K562 (cell line): ENCODE results near the gene FAM110D. TPM values are rescaled to one million over a fixed set of nuclear protein-coding genes. Genes with fewer than 3 reads are reported as not detected.

Experiments used
- AFF1 ChIP-seq, 2 experiments: fragments of 450-650 bp; IDR thresholded peaks; 2 replicates each; pipeline ENCODE4 v1.6.1; 2018; ENCODE audit warnings: mild to moderate bottlenecking in 2 of 2, low read depth in 1 of 2; ENCODE audit not compliant: partially characterized antibody in 2 of 2
- ASH1L ChIP-seq: fragments of 450-650 bp; IDR thresholded peaks from 2 replicates; pipeline ENCODE4 v1.6.1; 2018; ENCODE audit warnings: borderline replicate concordance, mild to moderate bottlenecking, low read depth; ENCODE audit not compliant: partially characterized antibody
- HINFP ChIP-seq: fragments of 450-650 bp; conservative IDR thresholded peaks from 2 replicates; pipeline ENCODE4 v1.6.1; 2016; ENCODE audit warnings: missing genetic modification characterization, low read depth, mild to moderate bottlenecking, control low read depth, missing compliant biosample characterization
- JUND ChIP-seq, 2 experiments: IDR thresholded peaks; 2 replicates in 1 of 2; 3 replicates in 1 of 2; pipeline ENCODE4 v1.6.1; 2011; ENCODE audit warnings: borderline replicate concordance in 2 of 2, low read depth in 2 of 2, low read length in 2 of 2, improper control_type of control experiment in 1 of 2, missing biosample characterization in 1 of 2, missing genetic modification characterization in 1 of 2, missing genetic modification reagents in 1 of 2
- KLF13 ChIP-seq: fragments of 450-650 bp; IDR thresholded peaks from 2 replicates; pipeline ENCODE4 v1.6.1; 2016; ENCODE audit warnings: missing genetic modification characterization, low read depth, mild to moderate bottlenecking, missing compliant biosample characterization, moderate library complexity, borderline replicate concordance
- NRF1 ChIP-seq, 2 experiments: fragments of 450-650 bp; IDR thresholded peaks in 1 of 2; conservative IDR thresholded peaks in 1 of 2; 2 replicates each; pipeline ENCODE4 v1.6.1; 2014; ENCODE audit warnings: mild to moderate bottlenecking in 2 of 2
- PHF20 ChIP-seq: fragments of 450-650 bp; IDR thresholded peaks from 2 replicates; pipeline ENCODE4 v1.6.1; 2018; ENCODE audit not compliant: partially characterized antibody
- THAP7 ChIP-seq: fragments of 250-450 bp; sonication (Bioruptor Pico); IDR thresholded peaks from 2 replicates; pipeline ENCODE4 v1.5.0; 2021
- TSC22D4 ChIP-seq: fragments of 450-650 bp; IDR thresholded peaks from 2 replicates; pipeline ENCODE4 v1.6.1; 2016; ENCODE audit warnings: missing genetic modification characterization, missing biosample characterization, control low read depth
- ZBTB12 ChIP-seq: fragments of 250-450 bp; sonication (Bioruptor Pico); IDR thresholded peaks from 2 replicates; pipeline ENCODE4 v1.4.0; 2020
- ZBTB8A ChIP-seq: fragments of 450-650 bp; IDR thresholded peaks from 2 replicates; pipeline ENCODE4 v1.6.1; 2018; ENCODE audit warnings: mild to moderate bottlenecking, moderate library complexity; ENCODE audit not compliant: partially characterized antibody
- ZFP30 ChIP-seq: fragments of 250-450 bp; sonication (Bioruptor Pico); IDR thresholded peaks from 2 replicates; pipeline ENCODE4 v1.8.0; 2022; ENCODE audit warnings: moderate library complexity, mild to moderate bottlenecking, inconsistent platforms, borderline replicate concordance
- ZNF140 ChIP-seq: fragments of 250-450 bp; sonication (Bioruptor Pico); IDR thresholded peaks from 2 replicates; pipeline ENCODE4 v1.8.0; 2021; ENCODE audit warnings: moderate library complexity, mild to moderate bottlenecking, inconsistent platforms
- ZNF639 ChIP-seq, 2 experiments: fragments of 200-800 bp in 1 of 2; sonication (Bioruptor generic) in 1 of 2; sonication (generic) in 1 of 2; formaldehyde crosslinking in 1 of 2; IDR thresholded peaks in 1 of 2; conservative IDR thresholded peaks in 1 of 2; 2 replicates each; pipeline versions ENCODE4 v1.5.0 to v1.6.1; 2016 to 2020; ENCODE audit warnings: missing compliant biosample characterization in 1 of 2, missing genetic modification characterization in 1 of 2, missing genetic modification reagents in 1 of 2
- ZNF778 ChIP-seq: fragments of 450-650 bp; formaldehyde crosslinking; IDR thresholded peaks from 2 replicates; pipeline ENCODE4 v1.4.0; 2020; ENCODE audit warnings: mild to moderate bottlenecking, moderate library complexity
- polyA plus RNA-seq, 8 experiments: library from polyadenylated mRNA; depleted of rRNA in 4 of 8; stranded (reverse) in 5 of 8; unstranded in 3 of 8; fragments of >200 nt; fragmentation: Nextera tagmentation in 2 of 8; fragmentation: Illumina TruSeq in 1 of 8; extraction: Ambion mirVana in 2 of 8; extraction: Trizol in 1 of 8; gene quantifications; 2 replicates each; pipeline versions ENCODE4 v1.2.1 to v1.2.3, GENCODE V29; 2011 to 2014; ENCODE audit warnings: inconsistent platforms in 1 of 8, missing spikeins in 1 of 8
- total RNA-seq, 7 experiments: library from RNA; depleted of rRNA in 6 of 7; stranded (reverse); fragments of >200 nt in 6 of 7; fragmentation: Illumina TruSeq in 2 of 7; extraction: Trizol in 2 of 7; gene quantifications; 2 replicates each; pipeline versions ENCODE4 v1.2.1 to v1.2.3, GENCODE V29; 2011 to 2021; ENCODE audit warnings: low replicate concordance in 1 of 7

Gene FAM110D
- total and polyA plus RNA-seq, 9 of the 15 experiments (the other 6 are each of a cell fraction or from before 2014, with no cell fraction given) = 0.04 to 1.1 (median 0.33) TPM

- TF ChIP-seq PHF20 (no peak), KLF13 (no peak), AFF1 (IDR thresholded peaks at IDR 0.05; ENCODE audit: low read depth in 1 of 2, partially characterized antibody in 2 of 2) (peak in 1 of 2 experiments; percentile 34), ZNF639 (CRISPR knock-in tag; conservative IDR thresholded peaks at IDR 0.05 in 1 of 2, IDR thresholded peaks at IDR 0.05 in 1 of 2) (peak in 1 of 2 experiments; percentile 43; a peak in 1 of 4 replicates), NRF1 (conservative IDR thresholded peaks at IDR 0.05 in 1 of 2, IDR thresholded peaks at IDR 0.05 in 1 of 2) (no peak), ZNF778 (CRISPR knock-in tag) (no peak), THAP7 (CRISPR knock-in tag) (no peak), HINFP (tag) (peak; percentile 46; the same call in 1 of the 2 replicates), ZBTB8A (no peak), JUND (IDR thresholded peaks at IDR 0.05; ENCODE audit: borderline replicate concordance, low read depth, low read length) (no peak), JUND (tag; IDR thresholded peaks at IDR 0.05; ENCODE audit: borderline replicate concordance, low read depth, low read length) (0 out of 3 replicates have a peak, but pooled peaks have one; percentile 29), ZNF140 (no peak), ZFP30 (CRISPR knock-in tag) (no peak), ZBTB12 (no peak), TSC22D4 (tag) (no peak), ASH1L (no peak)
These were observed 36.8 kb upstream of the FAM110D start (continued) for GRCh38 chr1:26121854-26122773.
